KMS-11 (cell line): ENCODE data around the gene MYL2.

Source experiments
- H2AFZ ChIP-seq: fragments of 200-600 bp; sonication (generic); 2 replicates; pipeline ENCODE4 v1.6.1; 2016; ENCODE audit warnings: antibody characterized with exemption, mixed run types, low read depth
- H3K27ac ChIP-seq: fragments of 200-600 bp; sonication (generic); 2 replicates; pipeline ENCODE4 v1.6.1; 2016; ENCODE audit warnings: mild to moderate bottlenecking, mixed run types
- H3K27me3 ChIP-seq: fragments of 200-600 bp; sonication (generic); 2 replicates; pipeline ENCODE4 v1.6.1; 2017; ENCODE audit warnings: mild to moderate bottlenecking, low read depth, mixed run types, moderate library complexity; ENCODE audit not compliant: insufficient read depth
- H3K36me3 ChIP-seq: fragments of 200-600 bp; sonication (generic); 2 replicates; pipeline ENCODE4 v1.6.1; 2017; ENCODE audit warnings: mild to moderate bottlenecking, mixed run types; ENCODE audit not compliant: insufficient read depth
- H3K4me1 ChIP-seq: fragments of 200-600 bp; sonication (generic); 2 replicates; pipeline ENCODE4 v1.6.1; 2016; ENCODE audit warnings: mild to moderate bottlenecking, low read depth, mixed run types; ENCODE audit not compliant: poor library complexity, severe bottlenecking
- H3K4me2 ChIP-seq: fragments of 200-600 bp; sonication (generic); 2 replicates; pipeline ENCODE4 v1.7.0; 2016; ENCODE audit warnings: mild to moderate bottlenecking, mixed run types
- H3K4me3 ChIP-seq: fragments of 200-600 bp; sonication (generic); IDR thresholded peaks from 2 replicates; pipeline ENCODE4 v1.6.1; 2017; ENCODE audit warnings: low read depth, low read length, mixed read lengths; ENCODE audit not compliant: insufficient read depth
- H3K79me2 ChIP-seq: fragments of 200-600 bp; sonication (generic); 2 replicates; pipeline ENCODE4 v1.6.1; 2016; ENCODE audit warnings: low read depth, mixed run types; ENCODE audit not compliant: insufficient read depth
- H3K9ac ChIP-seq: fragments of 200-600 bp; sonication (generic); 2 replicates; pipeline ENCODE4 v1.6.1; 2016; ENCODE audit warnings: mild to moderate bottlenecking, mixed run types
- H4K20me1 ChIP-seq: fragments of 200-600 bp; sonication (generic); 2 replicates; pipeline ENCODE4 v1.6.1; 2016; ENCODE audit warnings: mild to moderate bottlenecking, mixed run types; ENCODE audit not compliant: insufficient read depth
- TF ChIP-seq, protein P1 (sequence below): fragments of 200-600 bp; sonication (generic); conservative IDR thresholded peaks from 2 replicates; pipeline ENCODE4 v1.6.1; 2017; ENCODE audit warnings: low read depth, mild to moderate bottlenecking, antibody characterized with exemption, low read length, moderate library complexity, mixed read lengths

Gene MYL2

GRCh38 chr12:110933326-110933974, 13.1 kb upstream of the MYL2 start:
- no peaks in the 10 kb centered on the region for H4K20me1 ChIP-seq
- H2AFZ ChIP-seq, result no peak overlapping the region
- no peaks in the 10 kb centered on the region for H3K27me3 ChIP-seq
- H3K4me1 ChIP-seq, result no peaks in the 10 kb centered on the region
- TF ChIP-seq, protein P1, sequence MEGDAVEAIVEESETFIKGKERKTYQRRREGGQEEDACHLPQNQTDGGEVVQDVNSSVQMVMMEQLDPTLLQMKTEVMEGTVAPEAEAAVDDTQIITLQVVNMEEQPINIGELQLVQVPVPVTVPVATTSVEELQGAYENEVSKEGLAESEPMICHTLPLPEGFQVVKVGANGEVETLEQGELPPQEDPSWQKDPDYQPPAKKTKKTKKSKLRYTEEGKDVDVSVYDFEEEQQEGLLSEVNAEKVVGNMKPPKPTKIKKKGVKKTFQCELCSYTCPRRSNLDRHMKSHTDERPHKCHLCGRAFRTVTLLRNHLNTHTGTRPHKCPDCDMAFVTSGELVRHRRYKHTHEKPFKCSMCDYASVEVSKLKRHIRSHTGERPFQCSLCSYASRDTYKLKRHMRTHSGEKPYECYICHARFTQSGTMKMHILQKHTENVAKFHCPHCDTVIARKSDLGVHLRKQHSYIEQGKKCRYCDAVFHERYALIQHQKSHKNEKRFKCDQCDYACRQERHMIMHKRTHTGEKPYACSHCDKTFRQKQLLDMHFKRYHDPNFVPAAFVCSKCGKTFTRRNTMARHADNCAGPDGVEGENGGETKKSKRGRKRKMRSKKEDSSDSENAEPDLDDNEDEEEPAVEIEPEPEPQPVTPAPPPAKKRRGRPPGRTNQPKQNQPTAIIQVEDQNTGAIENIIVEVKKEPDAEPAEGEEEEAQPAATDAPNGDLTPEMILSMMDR, result no peak
- H3K4me2 ChIP-seq, result no peak overlapping the region
- no peak overlapping the region for H3K9ac ChIP-seq
- H3K79me2 ChIP-seq, result no peaks in the 10 kb centered on the region
- H3K4me3 ChIP-seq, result no peak overlapping the region
- H3K36me3 ChIP-seq, result no peaks in the 10 kb centered on the region
- H3K27ac ChIP-seq, result no peak overlapping the region

DNA sequence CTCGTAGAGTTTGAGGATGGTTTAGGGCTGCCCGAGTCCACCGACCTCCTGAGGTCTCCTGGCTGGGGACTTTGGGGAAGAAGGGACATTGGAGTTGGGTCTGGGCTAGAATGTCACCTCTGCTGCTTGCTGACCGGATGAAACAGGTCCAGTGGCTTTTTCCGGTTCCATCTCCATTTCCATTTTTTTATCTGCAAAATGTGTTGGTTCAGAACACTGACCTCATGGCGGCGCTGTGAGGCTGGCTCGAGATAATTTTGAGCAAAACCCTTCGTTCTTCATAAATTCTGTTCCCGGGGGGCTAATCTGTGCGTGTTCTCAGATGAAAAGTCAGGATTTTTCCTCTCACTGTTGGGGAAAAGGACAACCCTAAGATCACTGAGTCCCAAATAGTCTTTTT, 11.7 kb upstream of the MYL2 start:
- TF ChIP-seq, protein P1, result 0 out of 2 replicates have a peak, but pooled peaks have one; percentile 15
- H3K9ac ChIP-seq, result no peak overlapping the region
- no peak overlapping the region for H3K27ac ChIP-seq

GRCh38 chr12:110931315-110931728, 10.9 kb upstream of the MYL2 start:
- Histone ChIP-seq H3K4me1 (no peaks in the 10 kb centered on the region), H2AFZ (no peak overlapping the region), H3K4me2 (no peak overlapping the region), H3K9ac (no peak overlapping the region), H3K79me2 (no peaks in the 10 kb centered on the region), H3K27me3 (no peaks in the 10 kb centered on the region), H4K20me1 (no peaks in the 10 kb centered on the region), H3K4me3 (no peak overlapping the region), H3K36me3 (no peaks in the 10 kb centered on the region), H3K27ac (no peak overlapping the region)
- TF ChIP-seq, protein P1, result no peak

More for the DNA sequence above, 11.7 kb upstream of the MYL2 start:
- Histone ChIP-seq H3K4me1 (no peaks in the 10 kb centered on the region), H3K36me3 (no peaks in the 10 kb centered on the region), H3K4me2 (no peak overlapping the region), H3K4me3 (no peak overlapping the region), H3K27me3 (no peaks in the 10 kb centered on the region), H3K79me2 (no peaks in the 10 kb centered on the region), H4K20me1 (no peaks in the 10 kb centered on the region), H2AFZ (no peak overlapping the region)

- Histone ChIP-seq H3K4me1 (no peaks in the 10 kb centered on the region), H2AFZ (no peak overlapping the region), H3K4me2 (no peak overlapping the region), H3K79me2 (no peaks in the 10 kb centered on the region), H3K36me3 (no peaks in the 10 kb centered on the region), H4K20me1 (no peaks in the 10 kb centered on the region), H3K27me3 (no peaks in the 10 kb centered on the region), H3K9ac (no peak overlapping the region), H3K4me3 (no peak overlapping the region), H3K27ac (no peak overlapping the region)
- TF ChIP-seq, protein P1, result no peak
Measured at GRCh38 chr12:110930348-110931314, 10.3 kb upstream of the MYL2 start.
